ENCODE results near the gene GNAS.
"Not testable (repeated sequence)": the region's sequence is repeated elsewhere in the genome, so short reads cannot be mapped to it uniquely, and the experiment has no call there.

The GNAS gene

DNA sequence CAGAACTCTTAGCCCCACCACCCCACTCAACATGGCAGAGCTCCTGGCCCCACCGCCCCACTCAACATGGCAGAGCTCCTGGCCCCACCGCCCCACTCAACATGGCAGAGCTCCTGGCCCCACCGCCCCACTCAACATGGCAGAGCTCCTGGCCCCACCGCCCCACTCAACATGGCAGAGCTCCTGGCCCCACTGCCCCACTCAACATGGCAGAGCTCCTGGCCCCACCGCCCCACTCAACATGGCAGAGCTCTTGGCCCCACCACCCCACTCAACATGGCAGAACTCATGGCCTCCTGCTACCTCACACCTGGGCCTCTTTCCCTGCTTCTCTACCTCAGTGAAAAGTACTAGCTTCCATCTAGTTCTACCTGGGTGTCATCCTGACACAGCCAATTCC lies 23.7 kb upstream of the GNAS start:
- DNase-seq = not testable (repeated sequence)

DNA sequence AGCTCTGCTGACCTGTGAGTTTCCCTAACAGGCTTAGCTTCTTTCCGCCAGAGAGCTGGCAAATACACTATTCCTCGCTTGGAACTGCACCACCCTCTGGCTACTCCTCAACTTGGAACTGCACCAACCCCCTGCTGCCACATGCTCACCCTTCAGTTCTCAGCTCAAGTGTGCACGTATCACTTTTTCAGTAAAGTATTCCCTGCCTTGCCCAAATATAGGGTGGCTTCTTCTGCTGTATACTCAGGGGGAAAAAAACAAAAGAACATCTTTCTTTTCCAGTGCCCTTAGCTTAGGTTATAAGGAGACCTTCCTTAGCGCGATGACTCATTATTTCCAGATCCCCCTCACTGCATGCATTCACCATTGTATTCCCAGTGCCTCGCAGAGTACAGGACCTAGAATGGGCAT lies 23.0 kb upstream of the GNAS start:
- no peak for DNase-seq

DNA sequence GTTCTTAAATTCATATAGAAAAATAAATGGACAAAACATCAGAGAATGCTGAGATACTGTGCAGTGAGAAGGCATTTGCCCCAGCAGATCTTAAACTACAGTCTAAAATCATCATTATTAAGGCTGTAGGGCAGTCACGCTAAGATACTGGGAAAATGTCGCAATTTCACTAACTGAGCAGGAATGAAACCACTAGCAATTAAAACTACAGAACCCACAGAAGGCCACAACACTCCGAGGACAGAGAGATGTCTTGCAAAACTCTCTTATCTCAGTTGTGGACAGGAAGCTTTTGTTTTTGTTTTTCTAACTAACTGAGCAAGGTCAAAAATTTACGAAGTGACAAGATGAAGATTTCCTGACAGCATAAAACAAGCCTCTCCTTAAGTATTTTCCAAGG lies 20.1 kb upstream of the GNAS start:
- DNase-seq = no peak

DNA sequence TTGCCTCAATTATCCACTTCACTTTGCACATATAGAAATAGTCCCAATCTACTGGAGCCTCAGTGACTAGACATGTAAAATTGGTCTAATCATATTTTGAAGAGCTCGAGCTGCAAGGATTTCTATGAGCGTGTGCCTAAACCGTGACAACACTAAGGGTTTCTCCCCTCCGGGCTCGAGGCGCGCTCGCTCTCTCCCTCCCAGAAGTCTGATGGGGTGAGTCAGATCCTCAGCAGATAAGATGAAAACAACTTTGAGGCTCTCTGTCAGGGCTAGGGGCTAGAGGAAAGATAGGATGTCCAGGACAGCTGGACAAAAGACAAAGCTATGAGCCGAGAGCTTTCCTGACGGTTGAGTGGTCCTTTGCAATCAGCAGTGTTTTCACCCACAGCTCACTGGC lies 18.6 kb upstream of the GNAS start:
- no peak for DNase-seq

DNA sequence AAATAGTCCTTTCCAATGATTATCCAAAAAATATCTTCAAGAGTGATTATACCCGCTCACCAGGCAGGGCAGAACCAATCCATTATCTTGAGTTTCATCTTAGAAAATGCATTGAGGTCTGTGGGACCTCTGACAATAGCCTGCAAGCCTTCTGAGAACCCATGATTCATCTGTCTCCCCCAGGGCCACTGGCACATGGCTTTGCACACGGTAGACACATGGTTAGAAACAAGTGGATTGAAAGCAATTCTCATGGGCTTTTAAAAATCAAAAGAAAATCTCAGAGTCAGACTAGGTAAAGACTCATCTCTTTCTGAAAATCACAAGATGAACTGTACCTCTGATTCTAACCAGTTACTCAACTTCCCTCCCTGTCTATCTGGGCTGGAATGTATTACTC lies 17.3 kb upstream of the GNAS start:
- DNase-seq = no peak

DNA sequence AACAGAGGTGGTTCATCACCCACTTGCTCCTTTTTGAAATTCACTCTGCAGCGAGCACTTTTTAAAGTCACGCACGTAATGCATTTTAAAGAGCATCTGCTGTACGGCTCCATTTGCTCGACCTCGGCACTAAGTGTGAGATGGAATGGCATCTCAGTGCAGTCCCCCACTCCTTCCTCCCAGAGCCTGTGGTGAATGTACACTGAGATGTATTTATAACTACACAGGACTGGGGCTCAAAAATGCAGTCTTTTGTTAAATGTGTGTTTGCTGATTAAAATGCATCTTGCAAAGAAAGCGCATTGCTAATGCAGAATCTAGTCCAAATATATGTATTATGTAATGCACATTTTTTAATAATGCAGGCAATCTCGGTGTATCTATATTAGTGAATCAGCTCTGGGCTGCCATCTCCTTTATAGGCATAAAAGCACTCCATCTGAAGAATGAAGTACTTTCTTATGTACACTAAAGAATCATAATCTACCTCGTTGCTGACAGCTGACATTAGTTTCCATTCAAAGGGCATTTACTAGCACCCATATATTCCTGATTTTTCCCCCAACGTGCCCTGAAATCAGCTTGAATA lies 15.8 kb upstream of the GNAS start:
- DNase-seq = no peak

DNA sequence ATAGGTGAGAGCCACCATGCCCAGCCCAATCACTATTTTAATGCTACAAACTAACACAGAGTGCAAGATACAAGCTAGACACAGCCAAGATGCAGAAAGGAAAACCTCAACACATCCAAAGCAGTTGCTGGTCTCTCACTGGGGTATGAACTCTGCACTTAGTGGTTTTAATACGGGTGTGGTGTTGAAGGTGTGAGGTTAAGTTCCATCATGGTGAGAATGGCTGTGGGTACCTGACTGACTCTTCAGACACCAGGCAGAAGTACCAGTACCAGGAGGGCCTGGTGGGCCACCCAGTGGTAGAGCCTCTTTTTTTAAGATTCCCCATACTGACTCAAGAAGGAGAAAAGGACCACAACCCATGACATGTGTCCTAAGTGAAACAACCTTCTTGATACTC lies 14.8 kb upstream of the GNAS start:
- DNase-seq = no peak

DNA sequence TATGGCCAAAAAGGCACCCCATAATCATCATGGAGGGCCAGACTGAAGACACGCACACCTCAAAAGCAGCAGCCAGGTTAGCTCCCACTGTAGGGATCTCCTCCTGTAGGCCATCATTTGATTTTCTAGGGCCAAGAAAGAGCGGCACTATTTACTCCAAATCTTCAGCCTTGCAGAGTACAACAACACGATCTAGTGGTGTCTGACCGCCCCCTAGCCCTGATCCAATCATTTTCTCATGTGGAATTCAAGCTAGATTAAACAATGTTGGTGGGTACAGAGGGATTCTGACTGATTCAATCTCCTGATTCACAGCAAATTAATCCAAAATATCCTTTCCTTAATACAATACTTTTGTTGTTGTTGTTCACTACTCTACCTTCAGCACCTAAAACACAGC lies 14.3 kb upstream of the GNAS start:
- DNase-seq = no peak

DNA sequence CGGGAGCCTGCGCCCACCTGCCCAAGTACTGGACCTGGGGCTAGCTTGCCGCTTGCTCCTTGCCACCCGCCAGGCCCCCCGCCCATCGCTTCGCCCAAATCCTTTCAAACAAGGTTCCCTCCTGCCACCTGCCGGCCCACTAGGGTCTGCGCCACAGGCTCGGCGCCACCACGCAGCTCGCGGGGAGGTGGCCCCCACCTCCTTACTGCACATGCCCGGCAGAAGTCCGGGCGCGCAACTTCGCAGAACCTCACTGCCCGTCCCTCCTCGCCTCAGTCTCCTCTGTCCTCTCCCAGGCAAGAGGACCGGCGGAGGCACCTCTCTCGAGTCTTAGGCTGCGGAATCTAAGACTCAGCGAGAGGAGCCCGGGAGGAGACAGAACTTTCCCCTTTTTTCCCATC lies 13.0 kb upstream of the GNAS start:
- no peak for DNase-seq

DNA sequence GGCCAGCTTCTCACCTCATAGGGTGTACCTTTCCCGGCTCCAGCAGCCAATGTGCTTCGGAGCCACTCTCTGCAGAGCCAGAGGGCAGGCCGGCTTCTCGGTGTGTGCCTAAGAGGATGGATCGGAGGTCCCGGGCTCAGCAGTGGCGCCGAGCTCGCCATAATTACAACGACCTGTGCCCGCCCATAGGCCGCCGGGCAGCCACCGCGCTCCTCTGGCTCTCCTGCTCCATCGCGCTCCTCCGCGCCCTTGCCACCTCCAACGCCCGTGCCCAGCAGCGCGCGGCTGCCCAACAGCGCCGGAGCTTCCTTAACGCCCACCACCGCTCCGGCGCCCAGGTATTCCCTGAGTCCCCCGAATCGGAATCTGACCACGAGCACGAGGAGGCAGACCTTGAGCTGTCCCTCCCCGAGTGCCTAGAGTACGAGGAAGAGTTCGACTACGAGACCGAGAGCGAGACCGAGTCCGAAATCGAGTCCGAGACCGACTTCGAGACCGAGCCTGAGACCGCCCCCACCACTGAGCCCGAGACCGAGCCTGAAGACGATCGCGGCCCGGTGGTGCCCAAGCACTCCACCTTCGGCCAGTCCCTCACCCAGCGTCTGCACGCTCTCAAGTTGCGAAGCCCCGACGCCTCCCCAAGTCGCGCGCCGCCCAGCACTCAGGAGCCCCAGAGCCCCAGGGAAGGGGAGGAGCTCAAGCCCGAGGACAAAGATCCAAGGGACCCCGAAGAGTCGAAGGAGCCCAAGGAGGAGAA lies 12.3 kb upstream of the GNAS start:
- DNase-seq = no peak

DNA sequence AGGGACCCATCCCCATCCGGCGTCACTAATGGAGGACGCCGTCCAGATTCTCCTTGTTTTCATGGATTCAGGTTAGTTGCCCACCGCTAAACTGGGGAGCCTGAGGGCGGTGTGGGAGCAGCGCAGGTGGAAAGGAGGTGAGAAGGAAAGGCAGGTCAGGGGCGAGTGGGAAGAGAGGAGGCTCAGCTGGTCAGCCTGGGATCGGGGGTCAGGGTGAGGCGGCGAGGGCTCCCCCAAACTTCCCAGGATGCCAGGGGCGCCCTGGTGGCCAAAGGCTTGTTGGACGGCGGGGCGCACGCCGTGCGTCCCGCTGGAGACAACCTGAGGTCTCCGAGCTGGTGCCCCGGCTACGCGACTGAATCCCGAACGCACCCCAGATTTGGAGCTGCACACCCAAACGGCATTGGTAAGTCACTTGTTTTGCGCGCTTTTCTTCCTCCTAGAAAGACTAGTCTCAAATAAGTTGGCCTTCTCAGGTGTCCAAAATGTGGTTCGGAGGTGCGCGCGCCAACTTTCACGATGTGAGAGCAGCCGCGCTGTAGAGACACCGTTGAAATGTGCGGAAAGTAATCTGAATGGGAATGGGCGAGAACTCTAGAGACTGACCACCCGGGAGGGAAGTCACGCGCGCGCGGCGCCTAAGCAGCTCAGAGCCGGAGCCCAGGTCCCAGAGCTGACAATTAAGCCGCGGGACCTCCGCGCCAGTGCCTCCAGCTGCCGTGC lies 11.5 kb upstream of the GNAS start:
- no peak for DNase-seq

DNA sequence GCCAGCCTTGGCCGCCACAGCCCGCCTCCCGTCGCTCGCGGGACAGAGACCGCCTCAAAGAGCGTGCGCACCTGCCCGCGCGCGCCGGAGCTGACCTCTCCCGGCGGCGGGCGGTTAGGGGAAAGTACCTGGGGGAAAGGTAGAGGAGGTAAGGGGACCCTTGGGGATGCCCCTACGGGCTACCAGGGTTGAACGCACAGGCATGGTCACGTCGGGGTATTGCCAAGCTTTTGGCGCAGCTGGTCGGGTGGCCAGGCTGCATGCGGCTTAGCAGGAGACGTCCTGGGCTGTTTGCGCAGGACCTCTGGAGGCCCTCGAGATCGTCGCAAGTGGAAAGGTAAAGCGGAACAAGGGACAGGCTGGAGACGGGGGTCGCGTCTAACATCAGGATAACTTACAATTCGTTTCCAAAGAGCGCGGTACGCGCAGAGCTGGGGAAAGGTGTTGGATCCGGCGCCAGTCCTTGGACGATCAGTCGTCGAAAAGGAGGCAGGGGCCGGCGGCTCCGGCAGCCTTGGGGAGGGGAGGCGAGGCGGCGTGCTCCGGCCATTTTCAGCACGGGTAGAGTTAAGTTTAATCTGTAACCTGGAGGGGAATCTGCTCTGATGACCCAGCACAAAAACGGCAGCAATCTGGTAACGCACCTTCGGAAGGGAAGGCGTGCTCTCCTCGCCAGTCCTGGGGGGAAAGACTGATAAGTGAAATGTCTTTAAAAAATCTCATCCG lies 10.8 kb upstream of the GNAS start:
- no peak for DNase-seq

DNA sequence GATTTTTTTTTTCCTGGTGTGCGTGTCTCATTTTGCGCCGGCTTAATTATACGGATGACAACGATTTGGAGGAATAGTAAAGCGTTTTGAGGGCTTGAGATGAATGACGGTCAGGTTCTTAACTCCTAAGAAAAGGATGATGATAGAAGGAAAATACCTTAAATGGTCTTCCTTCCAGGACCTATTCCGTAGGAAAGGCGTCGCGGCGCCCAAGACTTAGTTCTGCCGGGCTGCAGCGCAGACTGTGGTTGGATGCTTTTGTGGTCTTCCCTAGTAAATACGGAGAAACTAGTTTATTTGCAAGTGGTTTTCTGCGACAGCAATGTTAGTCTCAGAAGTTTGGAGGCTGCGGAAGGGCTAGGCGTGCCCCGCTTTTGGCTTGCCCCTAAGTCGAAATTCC lies 10.2 kb upstream of the GNAS start:
- no peak for DNase-seq

DNA sequence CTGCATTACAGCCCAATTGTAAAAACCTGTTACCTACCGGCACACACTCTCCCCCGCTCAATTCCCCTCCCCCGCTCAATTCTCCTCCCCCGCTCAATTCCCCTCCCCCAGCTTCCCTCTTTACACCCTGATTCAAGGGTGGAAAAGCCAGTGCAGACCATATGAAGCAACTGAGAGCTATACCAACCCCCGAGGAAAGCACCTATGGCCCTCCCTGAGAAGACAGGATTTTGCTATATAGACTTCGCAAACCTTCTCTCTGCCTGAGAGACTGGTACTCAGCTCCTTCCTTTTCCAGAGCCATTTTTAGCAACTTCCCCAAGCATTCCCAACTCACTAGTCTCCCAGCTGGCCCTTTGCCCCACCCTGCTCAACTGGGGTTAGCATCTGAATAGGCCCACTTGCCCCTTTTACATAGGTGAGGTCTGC lies 9.4 kb upstream of the GNAS start:
- no peak for DNase-seq

DNA sequence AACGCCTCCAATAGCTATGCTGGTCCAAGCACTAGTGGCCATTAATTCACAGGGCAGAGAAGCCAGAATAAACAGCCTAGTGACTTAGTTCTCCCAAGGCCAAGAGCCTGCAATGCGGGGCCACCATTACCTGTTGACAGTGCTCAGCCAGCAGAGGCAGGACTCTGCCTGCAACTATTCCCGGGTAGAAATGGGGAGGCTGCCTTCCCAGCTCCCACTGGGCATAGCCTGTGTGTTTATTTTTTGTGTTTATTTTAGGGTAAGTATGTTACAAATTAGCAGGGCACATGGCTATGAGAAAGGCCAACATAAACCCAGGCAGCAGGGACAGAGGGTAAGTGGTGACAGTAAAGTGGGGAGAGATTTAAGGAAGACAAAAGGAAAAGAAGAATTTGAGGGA lies 6.8 kb upstream of the GNAS start:
- DNase-seq = no peak

DNA sequence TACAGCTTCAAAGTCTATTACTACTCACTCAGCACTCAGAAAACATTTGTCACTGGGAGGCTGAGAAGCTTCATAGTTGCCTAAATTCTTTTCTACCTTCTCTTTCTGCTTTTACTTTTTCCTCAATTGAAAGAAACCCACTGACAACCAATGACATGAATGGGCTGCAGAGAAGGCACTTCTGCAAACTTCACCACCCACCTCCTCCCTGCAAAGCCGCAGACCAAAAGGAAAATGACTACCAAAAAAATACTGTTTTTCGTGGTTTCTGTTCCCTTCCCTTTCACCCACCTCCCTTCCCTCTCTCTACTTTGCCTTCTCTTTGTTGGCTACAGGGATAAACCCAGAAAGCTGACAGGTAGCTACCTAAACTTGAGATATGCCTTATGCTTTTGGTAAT lies 5.1 kb upstream of the GNAS start:
- DNase-seq = no peak

DNA sequence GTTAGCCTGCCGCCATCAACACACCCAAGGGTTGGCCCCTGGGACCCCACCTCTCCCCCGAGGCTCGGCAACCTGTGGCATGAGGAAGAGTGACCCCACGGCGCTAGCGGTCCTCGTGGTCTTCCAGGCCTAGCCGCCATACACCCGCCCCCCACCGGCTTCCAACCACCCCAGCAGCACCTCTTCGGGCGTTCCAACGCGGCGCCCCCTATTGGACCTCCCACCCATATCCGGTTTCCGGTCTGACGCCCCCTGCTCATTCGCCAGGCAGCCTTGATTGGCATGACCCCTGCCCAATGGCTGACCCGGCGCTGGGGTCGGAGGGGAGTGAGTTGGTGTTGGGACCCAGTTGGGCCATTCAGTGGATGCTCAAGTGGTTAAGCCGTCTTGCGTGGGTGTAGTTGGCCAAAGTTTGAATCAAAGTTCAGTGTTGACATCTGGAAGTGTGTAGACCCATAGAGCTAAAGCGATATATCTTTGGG lies 1.8 kb upstream of the GNAS start, which contains the start of gene GNAS-AS1:
TSS of gene GNAS-AS1 (minus strand) at position 210 of the 482 bp plus-strand sequence.
- no peak for DNase-seq

DNA sequence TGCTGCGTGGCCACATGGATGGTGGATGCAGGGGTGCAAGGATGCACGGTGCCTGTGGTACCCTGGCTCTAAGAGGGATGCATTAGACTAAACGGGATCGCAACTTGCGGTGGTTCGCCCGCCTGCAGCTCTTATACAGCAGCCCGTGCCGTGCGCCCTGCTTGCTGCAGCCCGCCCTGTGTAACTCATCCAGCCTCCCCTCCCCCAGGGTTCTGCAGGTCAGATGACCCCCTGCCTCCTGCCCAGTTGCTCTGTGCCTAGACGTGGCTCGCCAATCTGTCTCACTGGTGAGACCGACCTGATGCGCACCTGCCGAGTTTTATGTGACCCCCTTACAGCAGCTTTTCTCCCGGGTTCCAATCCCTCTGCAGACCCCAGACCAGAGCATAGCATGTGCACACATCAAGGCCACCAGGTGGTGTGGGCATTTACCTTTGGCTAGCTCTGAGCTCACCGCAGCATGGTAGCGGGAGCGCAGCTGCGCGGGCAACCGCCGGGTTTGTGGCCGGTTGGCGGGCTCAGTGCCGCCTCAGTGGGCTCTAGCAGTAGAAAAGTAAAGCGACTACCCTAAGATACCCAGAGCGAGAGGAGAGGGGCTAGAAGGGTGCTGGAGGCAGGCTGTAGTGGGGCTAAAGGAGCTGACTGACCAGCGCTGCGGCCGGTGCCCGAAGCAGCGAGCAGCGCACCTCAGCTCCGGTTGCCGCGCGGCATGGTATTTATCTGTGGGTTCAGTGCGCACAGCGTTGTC lies 1.1 kb upstream of the GNAS start:
- DNase-seq = no peak

DNA sequence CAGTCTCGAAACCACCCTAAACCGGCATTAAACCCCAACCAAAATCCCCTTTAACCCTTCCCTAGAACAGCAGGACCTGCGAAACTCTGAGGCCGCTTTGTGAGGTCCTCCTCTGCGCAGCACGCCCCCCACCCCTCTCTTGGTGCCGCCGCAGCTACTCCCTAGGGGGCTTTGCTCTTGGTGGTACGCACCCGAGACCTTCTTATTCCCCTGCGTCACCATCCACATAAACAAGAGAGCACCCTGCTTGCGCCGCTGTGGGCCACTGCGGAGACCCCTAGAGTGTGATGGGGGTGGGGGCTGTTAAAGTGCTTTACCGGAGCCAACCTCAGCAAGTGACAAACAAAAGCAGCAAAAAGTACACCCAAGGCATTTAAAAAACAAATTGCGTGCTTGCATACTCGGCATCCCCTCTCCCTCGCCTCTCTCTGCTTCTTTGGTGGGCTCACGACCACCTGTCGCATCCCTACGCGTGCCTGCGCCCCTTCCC lies 502 bp upstream of the GNAS start:
- no peak for DNase-seq

DNA sequence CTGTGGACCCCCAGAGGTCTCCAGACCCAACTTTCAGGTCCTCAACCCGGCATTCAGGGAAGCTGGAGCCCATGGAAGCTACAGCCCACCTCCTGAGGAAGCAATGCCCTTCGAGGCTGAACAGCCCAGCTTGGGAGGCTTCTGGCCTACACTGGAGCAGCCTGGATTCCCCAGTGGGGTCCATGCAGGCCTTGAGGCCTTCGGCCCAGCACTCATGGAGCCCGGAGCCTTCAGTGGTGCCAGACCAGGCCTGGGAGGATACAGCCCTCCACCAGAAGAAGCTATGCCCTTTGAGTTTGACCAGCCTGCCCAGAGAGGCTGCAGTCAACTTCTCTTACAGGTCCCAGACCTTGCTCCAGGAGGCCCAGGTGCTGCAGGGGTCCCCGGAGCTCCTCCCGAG lies 950 bp downstream of the GNAS start:
- DNase-seq = no peak

DNA sequence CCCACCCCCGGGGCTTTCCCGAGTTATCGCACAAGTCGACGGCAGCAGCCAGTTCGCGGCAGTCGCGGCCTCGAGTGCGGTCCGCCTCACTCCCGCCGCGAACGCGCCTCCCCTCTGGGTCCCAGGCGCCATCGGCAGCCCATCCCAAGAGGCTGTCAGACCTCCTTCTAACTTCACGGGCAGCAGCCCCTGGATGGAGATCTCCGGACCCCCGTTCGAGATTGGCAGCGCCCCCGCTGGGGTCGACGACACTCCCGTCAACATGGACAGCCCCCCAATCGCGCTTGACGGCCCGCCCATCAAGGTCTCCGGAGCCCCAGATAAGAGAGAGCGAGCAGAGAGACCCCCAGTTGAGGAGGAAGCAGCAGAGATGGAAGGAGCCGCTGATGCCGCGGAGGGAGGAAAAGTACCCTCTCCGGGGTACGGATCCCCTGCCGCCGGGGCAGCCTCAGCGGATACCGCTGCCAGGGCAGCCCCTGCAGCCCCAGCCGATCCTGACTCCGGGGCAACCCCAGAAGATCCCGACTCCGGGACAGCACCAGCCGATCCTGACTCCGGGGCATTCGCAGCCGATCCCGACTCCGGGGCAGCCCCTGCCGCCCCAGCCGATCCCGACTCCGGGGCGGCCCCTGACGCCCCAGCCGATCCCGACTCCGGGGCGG lies 1.6 kb downstream of the GNAS start:
- DNase-seq = no peak

Data from NCI-H2029 (cell line).